Stimulated activated CD8-positive, alpha-beta memory T cell treated with anti-CD3 and anti-CD28 coated beads, Interleukin-7, amount 100 ng/mL, for 4 hours (primary cell): ENCODE measurements around the gene MAP3K2.
A peak's percentile ranks its signal among the peaks of the same experiment; 100 is the strongest.

Source experiments
- DNase-seq, 2 donors: peaks; one replicate each; pipeline ENCODE4 v3.0.0-alpha.2; 2020; ENCODE audit warnings: low read depth in 2 of 2

Gene MAP3K2, protein sequence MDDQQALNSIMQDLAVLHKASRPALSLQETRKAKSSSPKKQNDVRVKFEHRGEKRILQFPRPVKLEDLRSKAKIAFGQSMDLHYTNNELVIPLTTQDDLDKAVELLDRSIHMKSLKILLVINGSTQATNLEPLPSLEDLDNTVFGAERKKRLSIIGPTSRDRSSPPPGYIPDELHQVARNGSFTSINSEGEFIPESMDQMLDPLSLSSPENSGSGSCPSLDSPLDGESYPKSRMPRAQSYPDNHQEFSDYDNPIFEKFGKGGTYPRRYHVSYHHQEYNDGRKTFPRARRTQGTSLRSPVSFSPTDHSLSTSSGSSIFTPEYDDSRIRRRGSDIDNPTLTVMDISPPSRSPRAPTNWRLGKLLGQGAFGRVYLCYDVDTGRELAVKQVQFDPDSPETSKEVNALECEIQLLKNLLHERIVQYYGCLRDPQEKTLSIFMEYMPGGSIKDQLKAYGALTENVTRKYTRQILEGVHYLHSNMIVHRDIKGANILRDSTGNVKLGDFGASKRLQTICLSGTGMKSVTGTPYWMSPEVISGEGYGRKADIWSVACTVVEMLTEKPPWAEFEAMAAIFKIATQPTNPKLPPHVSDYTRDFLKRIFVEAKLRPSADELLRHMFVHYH

GRCh38 chr2:127387655-127388422 is at the start of gene MAP3K2:
Gene MAP3K2, minus strand, starts transcription at chr2:127387975. Its CDS starts 44,846 bp downstream, at chr2:127343129.
- peak; percentile 86 to 95 for DNase-seq

DNA sequence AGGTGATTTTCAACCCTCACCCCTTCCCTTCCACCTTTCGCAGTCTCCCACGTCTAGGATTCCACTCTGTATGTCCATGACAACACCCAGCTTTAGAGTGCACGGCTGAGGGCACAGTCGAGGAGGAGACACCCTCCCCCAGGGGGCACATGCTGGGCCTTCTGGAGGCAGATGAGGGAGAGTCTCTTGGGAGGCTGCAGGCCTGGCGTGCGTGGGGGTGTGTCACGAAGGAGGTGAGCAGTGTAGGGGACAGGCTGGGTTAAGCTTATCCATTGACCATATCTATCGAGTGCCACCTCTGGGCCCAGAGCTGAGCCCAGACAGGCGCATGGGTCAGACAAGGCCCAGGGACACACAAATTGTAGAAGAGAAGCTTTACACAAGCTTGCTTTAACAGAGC is 49.3 kb upstream of the MAP3K2 start:
- DNase-seq, result no peak

DNA sequence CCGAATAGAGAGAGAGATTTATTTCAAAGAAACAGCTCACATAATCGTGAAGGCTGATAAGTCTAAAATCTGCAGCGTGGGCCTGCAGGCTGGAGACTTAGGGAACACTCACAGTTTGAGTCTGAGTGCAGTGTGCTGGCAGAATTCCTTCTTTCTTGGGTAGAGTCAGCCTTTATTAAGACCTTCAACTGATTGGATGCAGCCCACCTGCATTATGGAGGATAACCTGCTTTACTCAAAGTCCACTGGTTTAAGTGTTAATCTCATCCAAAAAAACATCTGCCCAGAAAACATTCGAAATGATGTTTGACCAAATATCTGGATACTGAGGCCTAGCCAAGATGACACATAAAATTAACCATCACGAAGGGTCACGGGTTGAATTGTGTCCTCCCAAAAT is 46.7 kb upstream of the MAP3K2 start:
- DNase-seq, result no peak

GRCh38 chr2:127431408-127432023 is 43.7 kb upstream of the MAP3K2 start:
- DNase-seq, result no peak

GRCh38 chr2:127429844-127430425 is 42.2 kb upstream of the MAP3K2 start:
- no peak for DNase-seq

DNA sequence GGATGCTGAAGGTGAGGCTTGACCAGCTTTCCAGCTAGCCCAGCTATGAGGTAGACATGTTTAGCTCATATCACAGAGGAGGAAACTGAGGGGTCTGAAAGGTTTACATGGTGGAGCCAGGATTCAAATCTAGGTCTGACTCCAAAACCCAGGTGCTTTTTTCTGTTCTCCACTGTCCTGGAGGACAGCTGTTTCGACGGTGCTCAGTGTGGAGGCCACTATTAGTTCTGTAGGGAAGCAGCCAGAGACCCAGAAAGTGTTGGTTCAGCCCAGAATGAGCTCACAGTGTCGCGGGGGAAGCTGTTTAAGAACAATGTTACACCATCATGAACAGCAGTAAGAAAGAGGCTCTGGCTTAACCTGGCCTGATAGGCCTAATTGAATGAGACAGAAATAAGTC is 41.5 kb upstream of the MAP3K2 start:
- no peak for DNase-seq

- DNase-seq, result no peak
These were observed 41.0 kb upstream of the MAP3K2 start for GRCh38 chr2:127428815-127429109.

DNA sequence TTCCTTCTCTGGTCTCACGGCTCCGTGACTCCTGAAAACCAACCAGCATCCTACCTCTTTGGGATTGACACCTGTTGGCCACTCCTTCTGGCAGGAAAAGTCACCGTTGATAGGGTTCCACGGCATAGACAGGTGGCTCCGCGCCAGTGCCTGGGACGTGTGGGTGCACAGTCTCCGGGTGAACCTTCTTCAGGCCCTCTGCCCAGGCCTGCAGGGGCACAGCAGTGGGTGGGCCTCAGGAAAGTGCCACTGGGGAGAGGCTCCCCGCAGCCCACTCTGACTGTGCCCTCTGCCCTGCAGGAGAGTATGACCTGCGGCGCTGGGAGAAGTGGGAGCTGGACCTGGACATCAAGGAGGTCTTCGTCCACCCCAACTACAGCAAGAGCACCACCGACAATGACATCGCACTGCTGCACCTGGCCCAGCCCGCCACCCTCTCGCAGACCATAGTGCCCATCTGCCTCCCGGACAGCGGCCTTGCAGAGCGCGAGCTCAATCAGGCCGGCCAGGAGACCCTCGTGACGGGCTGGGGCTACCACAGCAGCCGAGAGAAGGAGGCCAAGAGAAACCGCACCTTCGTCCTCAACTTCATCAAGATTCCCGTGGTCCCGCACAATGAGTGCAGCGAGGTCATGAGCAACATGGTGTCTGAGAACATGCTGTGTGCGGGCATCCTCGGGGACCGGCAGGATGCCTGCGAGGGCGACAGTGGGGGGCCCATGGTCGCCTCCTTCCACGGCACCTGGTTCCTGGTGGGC is 40.5 kb upstream of the MAP3K2 start:
- no peak for DNase-seq

DNA sequence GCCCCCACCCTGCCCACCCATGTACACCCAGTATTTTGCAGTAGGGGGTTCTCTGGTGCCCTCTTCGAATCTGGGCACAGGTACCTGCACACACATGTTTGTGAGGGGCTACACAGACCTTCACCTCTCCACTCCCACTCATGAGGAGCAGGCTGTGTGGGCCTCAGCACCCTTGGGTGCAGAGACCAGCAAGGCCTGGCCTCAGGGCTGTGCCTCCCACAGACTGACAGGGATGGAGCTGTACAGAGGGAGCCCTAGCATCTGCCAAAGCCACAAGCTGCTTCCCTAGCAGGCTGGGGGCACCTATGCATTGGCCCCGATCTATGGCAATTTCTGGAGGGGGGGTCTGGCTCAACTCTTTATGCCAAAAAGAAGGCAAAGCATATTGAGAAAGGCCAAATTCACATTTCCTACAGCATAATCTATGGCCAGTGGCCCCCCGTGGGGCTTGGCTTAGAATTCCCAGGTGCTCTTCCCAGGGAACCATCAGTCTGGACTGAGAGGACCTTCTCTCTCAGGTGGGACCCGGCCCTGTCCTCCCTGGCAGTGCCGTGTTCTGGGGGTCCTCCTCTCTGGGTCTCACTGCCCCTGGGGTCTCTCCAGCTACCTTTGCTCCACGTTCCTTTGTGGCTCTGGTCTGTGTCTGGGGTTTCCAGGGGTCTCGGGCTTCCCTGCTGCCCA is 39.7 kb upstream of the MAP3K2 start:
- no peak for DNase-seq

GRCh38 chr2:127426501-127427354 is 39.0 kb upstream of the MAP3K2 start:
- DNase-seq, result no peak

GRCh38 chr2:127425540-127426490 is 38.0 kb upstream of the MAP3K2 start:
- DNase-seq, result no peak

DNA sequence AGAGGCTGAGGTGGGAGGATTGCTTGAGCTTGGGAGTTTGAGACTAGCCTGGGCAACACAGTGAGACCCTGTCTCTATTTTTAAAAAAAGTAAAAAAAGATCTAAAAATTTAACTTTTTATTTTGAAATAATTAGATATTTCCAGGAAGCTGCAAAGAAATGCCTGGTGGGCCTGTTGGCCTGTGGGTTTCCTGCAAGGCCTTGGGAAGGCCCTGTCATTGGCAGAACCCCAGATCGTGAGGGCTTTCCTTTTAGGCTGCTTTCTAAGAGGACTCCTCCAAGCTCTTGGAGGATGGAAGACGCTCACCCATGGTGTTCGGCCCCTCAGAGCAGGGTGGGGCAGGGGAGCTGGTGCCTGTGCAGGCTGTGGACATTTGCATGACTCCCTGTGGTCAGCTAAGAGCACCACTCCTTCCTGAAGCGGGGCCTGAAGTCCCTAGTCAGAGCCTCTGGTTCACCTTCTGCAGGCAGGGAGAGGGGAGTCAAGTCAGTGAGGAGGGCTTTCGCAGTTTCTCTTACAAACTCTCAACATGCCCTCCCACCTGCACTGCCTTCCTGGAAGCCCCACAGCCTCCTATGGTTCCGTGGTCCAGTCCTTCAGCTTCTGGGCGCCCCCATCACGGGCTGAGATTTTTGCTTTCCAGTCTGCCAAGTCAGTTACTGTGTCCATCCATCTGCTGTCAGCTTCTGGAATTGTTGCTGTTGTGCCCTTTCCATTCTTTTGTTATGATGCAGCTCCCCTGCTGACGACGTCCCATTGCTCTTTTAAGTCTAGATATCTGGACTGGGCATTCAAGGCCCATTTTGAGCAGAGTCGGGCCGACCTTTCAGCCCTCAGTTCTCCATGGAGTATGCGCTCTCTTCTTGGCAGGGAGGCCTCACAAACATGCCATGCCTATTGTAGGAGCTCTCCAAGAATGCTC is 37.1 kb upstream of the MAP3K2 start:
- DNase-seq, result no peak

GRCh38 chr2:127423880-127424279 is 36.1 kb upstream of the MAP3K2 start:
- DNase-seq, result no peak

- no peak for DNase-seq
These were observed 35.7 kb upstream of the MAP3K2 start for GRCh38 chr2:127423478-127423843.

DNA sequence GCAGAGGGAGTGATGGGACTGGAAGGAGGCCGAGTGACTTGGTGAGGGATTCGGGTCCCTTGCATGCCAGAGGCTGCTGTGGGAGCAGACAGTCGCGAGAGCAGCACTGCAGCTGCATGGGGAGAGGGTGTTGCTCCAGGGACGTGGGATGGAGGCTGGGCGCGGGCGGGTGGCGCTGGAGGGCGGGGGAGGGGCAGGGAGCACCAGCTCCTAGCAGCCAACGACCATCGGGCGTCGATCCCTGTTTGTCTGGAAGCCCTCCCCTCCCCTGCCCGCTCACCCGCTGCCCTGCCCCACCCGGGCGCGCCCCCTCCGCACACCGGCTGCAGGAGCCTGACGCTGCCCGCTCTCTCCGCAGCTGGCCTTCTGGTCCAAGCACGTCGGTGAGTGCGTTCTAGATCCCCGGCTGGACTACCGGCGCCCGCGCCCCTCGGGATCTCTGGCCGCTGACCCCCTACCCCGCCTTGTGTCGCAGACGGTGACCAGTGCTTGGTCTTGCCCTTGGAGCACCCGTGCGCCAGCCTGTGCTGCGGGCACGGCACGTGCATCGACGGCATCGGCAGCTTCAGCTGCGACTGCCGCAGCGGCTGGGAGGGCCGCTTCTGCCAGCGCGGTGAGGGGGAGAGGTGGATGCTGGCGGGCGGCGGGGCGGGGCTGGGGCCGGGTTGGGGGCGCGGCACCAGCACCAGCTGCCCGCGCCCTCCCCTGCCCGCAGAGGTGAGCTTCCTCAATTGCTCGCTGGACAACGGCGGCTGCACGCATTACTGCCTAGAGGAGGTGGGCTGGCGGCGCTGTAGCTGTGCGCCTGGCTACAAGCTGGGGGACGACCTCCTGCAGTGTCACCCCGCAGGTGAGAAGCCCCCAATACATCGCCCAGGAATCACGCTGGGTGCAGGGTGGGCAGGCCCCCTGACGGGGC is 35.0 kb upstream of the MAP3K2 start:
- peak in 1 of 2 donors; percentile 17 for DNase-seq

- no peak for DNase-seq
These were observed 34.2 kb upstream of the MAP3K2 start for GRCh38 chr2:127421871-127422558.
